ENCODE measurements around the gene RHOA.

RHOA gene

DNA sequence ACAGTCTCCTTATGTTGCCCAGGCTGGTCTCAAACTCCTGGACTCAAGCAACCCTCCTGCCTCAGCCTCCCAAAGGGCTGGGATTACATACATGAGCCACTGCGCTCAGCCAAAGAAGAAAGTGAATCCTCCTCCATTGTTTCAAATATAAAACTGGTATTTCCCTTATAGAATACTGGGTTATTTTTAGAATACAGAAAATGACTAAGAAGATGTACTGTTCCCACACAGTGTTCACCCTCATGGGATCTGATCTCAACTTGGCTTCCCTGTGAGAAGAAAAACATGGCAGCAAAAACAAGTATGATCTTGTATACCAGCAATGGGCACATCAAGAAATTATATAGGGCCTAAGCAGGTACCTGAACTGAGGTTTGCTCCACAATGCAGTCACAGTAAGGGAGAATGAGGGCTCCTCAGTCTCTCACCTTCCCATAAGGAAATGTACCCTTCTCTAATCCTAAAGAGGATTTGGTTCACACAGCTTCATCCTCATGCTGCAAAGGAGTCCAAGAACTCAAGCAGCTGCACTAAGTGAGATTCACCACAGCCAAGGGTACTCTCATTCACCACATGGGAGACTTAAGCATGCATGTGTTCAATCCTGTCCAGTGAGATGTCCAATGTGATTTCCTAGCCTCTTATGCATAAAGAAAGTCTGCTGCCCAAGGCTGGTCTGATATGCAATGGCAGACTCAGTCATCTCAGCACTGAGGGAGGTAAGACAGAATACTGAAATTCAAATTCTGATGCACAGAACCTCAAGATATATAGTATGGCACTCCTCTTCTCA is 97.7 kb downstream of the RHOA start:
- DNase-seq = no peak

DNA sequence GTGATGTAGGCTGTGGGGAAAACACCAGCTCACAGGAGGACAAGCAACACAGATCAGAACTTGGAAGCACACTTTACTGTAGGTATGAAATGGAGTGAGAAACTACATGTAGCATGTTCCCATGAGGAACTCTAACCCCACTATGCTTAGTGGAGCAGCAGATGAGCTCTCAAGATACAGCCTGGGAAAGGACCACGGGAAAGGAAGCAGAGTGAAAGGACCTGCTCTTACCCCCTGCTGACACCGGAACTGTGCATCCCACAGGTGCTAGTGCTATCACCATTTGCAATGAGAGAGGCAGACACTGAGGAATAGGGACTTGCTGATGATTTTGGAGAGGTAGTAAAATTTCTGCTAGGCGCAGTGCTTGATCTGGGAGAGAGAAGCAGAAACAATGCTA is 100.5 kb downstream of the RHOA start:
- DNase-seq = no peak

DNA sequence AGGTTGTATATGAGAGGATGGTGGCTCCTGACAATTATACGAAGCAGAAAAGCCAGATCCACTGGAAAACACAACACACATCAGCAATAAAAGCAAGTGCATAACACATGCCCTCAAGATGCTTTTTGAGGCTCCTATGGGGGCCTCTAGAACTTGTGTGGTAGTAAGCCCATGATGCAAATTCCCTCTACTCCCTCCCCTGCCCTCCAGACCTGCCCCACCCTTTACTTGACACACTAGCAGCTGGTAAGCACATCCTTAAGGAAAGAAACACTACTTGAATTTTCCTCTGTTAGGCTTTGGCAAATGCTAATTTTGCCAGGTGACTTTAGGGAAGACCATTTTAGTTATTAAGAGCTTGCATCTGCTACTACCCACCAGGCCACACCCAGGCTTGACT is 101.1 kb downstream of the RHOA start:
- DNase-seq = no peak
